ENCODE measurements around the gene CEP104. TPM values are rescaled to one million over a fixed set of nuclear protein-coding genes. Genes with fewer than 3 reads are reported as not detected.

CEP104 gene
- polyA plus RNA-seq, 2 of the 4 experiments (the other 2 are of a cell fraction) = 14.5 to 28.8 TPM

GRCh38 chr1:3898475-3898735 is 41.4 kb upstream of the CEP104 start (continued):
- no peak for TF ChIP-seq HMGXB4 (CRISPR knock-in tag; IDR thresholded peaks at IDR 0.05; ENCODE audit: borderline replicate concordance)
- no peak for TF ChIP-seq ATOH8 (CRISPR knock-in tag; IDR thresholded peaks at IDR 0.05; ENCODE audit: low read depth)

GRCh38 chr1:3896396-3897000 is 39.5 kb upstream of the CEP104 start:
- ChIA-PET POLR2A (no interaction called here), CTCF (no interaction called here)
- no peak overlapping the region for H3K27ac ChIP-seq
- 0 out of 3 replicates have a peak, but pooled peaks cover 3% of the 10 kb centered on the region for H3K4me1 ChIP-seq
- FAIRE-seq (no peak), ATAC-seq (no peak), DNase-seq (ENCODE audit: low read depth in 1 of 2, low spot score in 1 of 2) (no peak)
- no peaks in the 10 kb centered on the region for H3K9me3 ChIP-seq
- WGBS (ENCODE audit: missing lambda C conversion rate) = 93% methylated on average over 7 of the region's 7 CpGs
- TF ChIP-seq FOSL2 (IDR thresholded peaks at IDR 0.05) (no peak), FOSL2 (CRISPR knock-in tag; IDR thresholded peaks at IDR 0.05) (no peak), USF2 (IDR thresholded peaks at IDR 0.05) (no peak), CBX2 (IDR thresholded peaks at IDR 0.05; ENCODE audit: borderline replicate concordance, low read depth) (no peak), CTCF (IDR thresholded peaks at IDR 0.05) (no peak), EHMT2 (IDR thresholded peaks at IDR 0.05; ENCODE audit: low read depth) (no peak), SMC3 (IDR thresholded peaks at IDR 0.05) (no peak), PBX3 (IDR thresholded peaks at IDR 0.05) (no peak), HOXA7 (CRISPR knock-in tag; IDR thresholded peaks at IDR 0.05) (no peak), ZSCAN20 (CRISPR knock-in tag; IDR thresholded peaks at IDR 0.05) (no peak), RAD21 (conservative IDR thresholded peaks at IDR 0.05 in 1 of 2, IDR thresholded peaks at IDR 0.05 in 1 of 2) (no peak), EHF (CRISPR knock-in tag; IDR thresholded peaks at IDR 0.05) (no peak), ESRRA (IDR thresholded peaks at IDR 0.05; ENCODE audit: borderline replicate concordance, low read length) (no peak), MAFK (IDR thresholded peaks at IDR 0.05; ENCODE audit: partially characterized antibody) (no peak), BCL3 (IDR thresholded peaks at IDR 0.05) (no peak), RNF2 (IDR thresholded peaks at IDR 0.05; ENCODE audit: borderline replicate concordance, low read depth) (no peak), KDM5A (IDR thresholded peaks at IDR 0.05) (no peak), CBX8 (IDR thresholded peaks at IDR 0.05) (no peak), ATOH8 (CRISPR knock-in tag; IDR thresholded peaks at IDR 0.05; ENCODE audit: low read depth) (no peak), ZC3H11A (IDR thresholded peaks at IDR 0.05) (no peak), RCOR1 (IDR thresholded peaks at IDR 0.05; ENCODE audit: low read depth, low read length) (no peak)
- no peak overlapping the region for H3K4me3 ChIP-seq
- H3K4me2 ChIP-seq = no peak overlapping the region
